HG02623 (cell line): ENCODE data around the gene SNAPC4.

Source experiments
- ATAC-seq: cut with Tn5 transposase; IDR thresholded peaks from one replicate; pipeline ENCODE4 v1.9.1; 2021; ENCODE audit warnings: moderate library complexity; ENCODE audit not compliant: unreplicated experiment

The SNAPC4 gene

GRCh38 chr9:136373300-136374182 is 26.4 kb downstream of the SNAPC4 start, which contains the start of gene CARD9:
CARD9 (minus strand) TSS chr9:136373669; CDS start chr9:136372078, 1,591 bp downstream.
- ATAC-seq: no peak

- ATAC-seq: no peak
Measured at GRCh38 chr9:136372561-136373299, 27.2 kb downstream of the SNAPC4 start.

GRCh38 chr9:136372006-136372405 is 28.0 kb downstream of the SNAPC4 start:
- no peak for ATAC-seq

GRCh38 chr9:136371533-136371880 is 28.5 kb downstream of the SNAPC4 start:
- no peak for ATAC-seq

GRCh38 chr9:136370687-136371532 is 29.1 kb downstream of the SNAPC4 start:
- no peak for ATAC-seq

GRCh38 chr9:136370037-136370436 is 29.9 kb downstream of the SNAPC4 start:
- ATAC-seq: no peak

- no peak for ATAC-seq
Measured at GRCh38 chr9:136368190-136368589, 31.8 kb downstream of the SNAPC4 start.

GRCh38 chr9:136367296-136368145 is 32.4 kb downstream of the SNAPC4 start:
- no peak for ATAC-seq

GRCh38 chr9:136366826-136367225 is 33.1 kb downstream of the SNAPC4 start:
- ATAC-seq: no peak

- ATAC-seq: no peak
Measured at GRCh38 chr9:136365775-136366222, 34.2 kb downstream of the SNAPC4 start.

- ATAC-seq: no peak
Measured at GRCh38 chr9:136364942-136365774, 34.8 kb downstream of the SNAPC4 start.

GRCh38 chr9:136363949-136364748 is 35.8 kb downstream of the SNAPC4 start:
- no peak for ATAC-seq

- ATAC-seq: peak; percentile 68
Measured at GRCh38 chr9:136363106-136363948, 36.6 kb downstream of the SNAPC4 start, which contains the start of gene DNLZ. DNLZ (minus strand) TSS chr9:136363744; CDS start chr9:136363714, 30 bp downstream.

- no peak for ATAC-seq
Measured at GRCh38 chr9:136362450-136362784, 37.6 kb downstream of the SNAPC4 start.

- no peak for ATAC-seq
Measured at GRCh38 chr9:136361754-136362449, 38.1 kb downstream of the SNAPC4 start.

- no peak for ATAC-seq
Measured at GRCh38 chr9:136361047-136361753, 38.8 kb downstream of the SNAPC4 start.
